ENCODE data around the gene CD36.

GRCh38 chr7:80654887-80655340, 16.5 kb downstream of the CD36 start:
- TF ChIP-seq REST (IDR thresholded peaks at IDR 0.05; ENCODE audit: low read depth) (no peak), CTCF (IDR thresholded peaks at IDR 0.05 in 2 of 3, conservative IDR thresholded peaks at IDR 0.05 in 1 of 3; ENCODE audit: borderline replicate concordance in 1 of 3, insufficient read depth in 1 of 3, low read depth in 2 of 3, low read length in 2 of 3) (no peak), YY1 (IDR thresholded peaks at IDR 0.05; ENCODE audit: extremely low read depth, insufficient replicate concordance, low read depth, low read length) (no peak), SP1 (IDR thresholded peaks at IDR 0.05; ENCODE audit: low read depth) (no peak), EZH2 (IDR thresholded peaks at IDR 0.05) (no peak), SIN3A (IDR thresholded peaks at IDR 0.05; ENCODE audit: low read depth) (no peak)
